Measurements from ENCODE around the gene ETS2.

DNA sequence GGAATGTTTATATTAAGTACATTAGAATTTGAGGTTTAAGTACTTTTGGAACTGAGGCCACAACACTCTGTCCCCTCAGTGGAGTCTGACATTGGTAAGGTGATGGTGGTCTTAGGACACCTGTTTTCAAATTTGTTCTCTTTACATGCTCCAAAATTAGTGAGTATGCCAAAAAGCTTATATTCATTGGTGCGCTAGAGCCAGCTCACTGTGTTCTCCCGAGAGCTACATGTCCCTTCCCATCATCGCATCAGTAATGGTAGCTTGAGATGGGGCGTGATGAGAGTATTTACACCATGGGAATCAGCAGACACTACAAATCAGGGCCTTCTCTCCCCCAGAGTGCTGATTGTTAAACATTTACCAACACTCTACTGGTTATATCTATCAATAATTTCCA is 19.5 kb downstream of the ETS2 start:
- no peak for TF ChIP-seq POLR2A (IDR thresholded peaks at IDR 0.05)
- TF ChIP-seq, protein P1, sequence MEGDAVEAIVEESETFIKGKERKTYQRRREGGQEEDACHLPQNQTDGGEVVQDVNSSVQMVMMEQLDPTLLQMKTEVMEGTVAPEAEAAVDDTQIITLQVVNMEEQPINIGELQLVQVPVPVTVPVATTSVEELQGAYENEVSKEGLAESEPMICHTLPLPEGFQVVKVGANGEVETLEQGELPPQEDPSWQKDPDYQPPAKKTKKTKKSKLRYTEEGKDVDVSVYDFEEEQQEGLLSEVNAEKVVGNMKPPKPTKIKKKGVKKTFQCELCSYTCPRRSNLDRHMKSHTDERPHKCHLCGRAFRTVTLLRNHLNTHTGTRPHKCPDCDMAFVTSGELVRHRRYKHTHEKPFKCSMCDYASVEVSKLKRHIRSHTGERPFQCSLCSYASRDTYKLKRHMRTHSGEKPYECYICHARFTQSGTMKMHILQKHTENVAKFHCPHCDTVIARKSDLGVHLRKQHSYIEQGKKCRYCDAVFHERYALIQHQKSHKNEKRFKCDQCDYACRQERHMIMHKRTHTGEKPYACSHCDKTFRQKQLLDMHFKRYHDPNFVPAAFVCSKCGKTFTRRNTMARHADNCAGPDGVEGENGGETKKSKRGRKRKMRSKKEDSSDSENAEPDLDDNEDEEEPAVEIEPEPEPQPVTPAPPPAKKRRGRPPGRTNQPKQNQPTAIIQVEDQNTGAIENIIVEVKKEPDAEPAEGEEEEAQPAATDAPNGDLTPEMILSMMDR (IDR thresholded peaks at IDR 0.05): no peak

Measured in lower leg skin (tissue), 3 donors.